Kidney (tissue), 14 donors: Measurements from ENCODE around the gene ENTPD7. TPM values are rescaled to one million over a fixed set of nuclear protein-coding genes. Genes with fewer than 3 reads are reported as not detected.

Experiments used
- DNase-seq, 5 donors: peaks; one replicate each; pipeline ENCODE4 v3.0.0-alpha.2; 2013 to 2020
- FAIRE-seq: peaks from 2 replicates; lab custom pipeline; 2012; peaks lifted over from hg19 to GRCh38; lab: Jason Lieb, UNC
- H3K27ac ChIP-seq, 2 donors: one replicate each; pipeline ENCODE4 v1.7.0; 2013; ENCODE audit warnings: low read depth in 2 of 2, low read length in 2 of 2, inconsistent platforms in 1 of 2
- H3K27me3 ChIP-seq: one replicate; pipeline ENCODE4 v1.7.1; 2013; ENCODE audit warnings: low read length, inconsistent platforms; ENCODE audit not compliant: control insufficient read depth, insufficient read depth
- H3K36me3 ChIP-seq, 3 donors: one replicate each; pipeline versions ENCODE4 v1.7.0 to v1.7.1; 2013; ENCODE audit warnings: low read length in 3 of 3, control low read depth in 1 of 3, inconsistent platforms in 1 of 3; ENCODE audit not compliant: insufficient read depth in 3 of 3, control insufficient read depth in 2 of 3
- H3K4me1 ChIP-seq, 3 donors: one replicate each; pipeline versions ENCODE4 v1.7.0 to v1.7.1; 2013; ENCODE audit warnings: low read length in 3 of 3, inconsistent platforms in 1 of 3, low read depth in 1 of 3; ENCODE audit not compliant: control insufficient read depth in 2 of 3, insufficient read depth in 2 of 3
- H3K4me3 ChIP-seq, 3 donors: one replicate each; pipeline versions ENCODE4 v1.7.0 to v1.8.1; 2013; ENCODE audit warnings: low read length in 3 of 3, control low read depth in 1 of 3, inconsistent platforms in 1 of 3
- H3K9ac ChIP-seq, 3 donors: one replicate each; pipeline versions ENCODE4 v1.7.0 to v1.7.1; 2013; ENCODE audit warnings: low read length in 3 of 3, control low read depth in 1 of 3, inconsistent platforms in 1 of 3
- H3K9me3 ChIP-seq, 3 donors: one replicate each; pipeline versions ENCODE4 v1.7.0 to v1.7.1; 2013; ENCODE audit warnings: low read length in 3 of 3, control low read depth in 1 of 3, inconsistent platforms in 1 of 3; ENCODE audit not compliant: control insufficient read depth in 2 of 3, insufficient read depth in 1 of 3
- intact Hi-C: fragments of 100-400 bp; cut with DNase I; formaldehyde crosslinking; loops from one replicate; pipeline ENCODE4 v1.11.1; 2022
- polyA plus RNA-seq: library from polyadenylated mRNA; stranded (reverse); fragments of 350-450 nt; fragmentation: Illumina TruSeq; extraction: RNeasy Lipid Tissue Mini Kit (QIAGEN cat#74804); gene quantifications from one replicate; pipeline ENCODE4 v1.2.3, GENCODE V29; 2014; ENCODE audit warnings: low read depth, low replicate concordance; ENCODE audit not compliant: insufficient read depth
- total RNA-seq: library from RNA; stranded (reverse); fragmentation: NEBNext Ultra II Directional; extraction: Animal tissue kit (Norgen Biotek cat#: 25700); gene quantifications from one replicate; pipeline ENCODE4 v1.2.1, GENCODE V29; 2021
- TF ChIP-seq, protein P1 (sequence below): IDR thresholded peaks from 3 replicates; pipeline ENCODE4 v1.5.1; 2012; ENCODE audit warnings: mild to moderate bottlenecking, moderate library complexity, borderline replicate concordance; ENCODE audit not compliant: insufficient read depth; ENCODE audit errors: extremely low read depth
- donor health status: control.
- donor health status: control.
- donor health status: control.
- donor health status: control.
- donor health status: control.
- donor health status: DM: yes; HTN: yes; CAD: no.
- donor health status: Normal renal cell carcinoma (clear cell type).

ENTPD7 gene
- total and polyA plus RNA-seq, 2 donors from 2014 or later = 1.4 to 16.1 TPM

DNA sequence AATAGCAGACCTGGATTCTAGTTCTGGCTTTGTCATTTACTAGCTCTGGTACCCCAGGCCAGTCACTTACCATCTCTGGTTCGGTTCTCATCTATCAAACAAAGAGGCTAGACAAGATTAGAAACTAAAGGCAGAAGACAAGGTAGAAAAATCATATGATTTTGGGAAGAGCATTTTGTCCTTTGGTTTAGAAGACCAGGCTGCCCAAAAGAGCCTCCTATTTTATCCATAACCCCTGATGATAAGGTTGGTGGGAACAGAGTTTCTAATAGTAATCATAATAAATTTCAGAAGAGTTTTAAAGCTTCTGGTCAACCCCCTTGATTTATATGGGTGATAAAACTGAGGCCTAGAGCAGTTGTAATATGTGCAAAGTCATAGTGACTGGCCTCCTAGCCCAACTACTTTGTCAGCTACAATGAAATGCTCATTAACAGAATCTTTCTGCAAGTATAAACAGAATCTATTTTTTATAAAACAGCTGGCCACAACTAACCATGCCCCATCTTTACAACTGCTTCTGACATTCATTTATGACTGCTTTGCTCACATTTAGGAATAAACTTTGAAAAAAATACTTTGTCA, 49.2 kb downstream of the ENTPD7 start:
- no peak overlapping the region for H3K4me3 ChIP-seq
- no peak overlapping the region for H3K9ac ChIP-seq
- H3K36me3 ChIP-seq = peaks cover 2 to 14% (median 9%) of the 10 kb centered on the region in 3 donors
- no peak overlapping the region for H3K27ac ChIP-seq
- DNase-seq = peak in 2 of 5 donors; percentile 22 to 71
- H3K4me1 ChIP-seq = no peaks in the 10 kb centered on the region
- intact Hi-C loops = no loop called here
- TF ChIP-seq, protein P1, sequence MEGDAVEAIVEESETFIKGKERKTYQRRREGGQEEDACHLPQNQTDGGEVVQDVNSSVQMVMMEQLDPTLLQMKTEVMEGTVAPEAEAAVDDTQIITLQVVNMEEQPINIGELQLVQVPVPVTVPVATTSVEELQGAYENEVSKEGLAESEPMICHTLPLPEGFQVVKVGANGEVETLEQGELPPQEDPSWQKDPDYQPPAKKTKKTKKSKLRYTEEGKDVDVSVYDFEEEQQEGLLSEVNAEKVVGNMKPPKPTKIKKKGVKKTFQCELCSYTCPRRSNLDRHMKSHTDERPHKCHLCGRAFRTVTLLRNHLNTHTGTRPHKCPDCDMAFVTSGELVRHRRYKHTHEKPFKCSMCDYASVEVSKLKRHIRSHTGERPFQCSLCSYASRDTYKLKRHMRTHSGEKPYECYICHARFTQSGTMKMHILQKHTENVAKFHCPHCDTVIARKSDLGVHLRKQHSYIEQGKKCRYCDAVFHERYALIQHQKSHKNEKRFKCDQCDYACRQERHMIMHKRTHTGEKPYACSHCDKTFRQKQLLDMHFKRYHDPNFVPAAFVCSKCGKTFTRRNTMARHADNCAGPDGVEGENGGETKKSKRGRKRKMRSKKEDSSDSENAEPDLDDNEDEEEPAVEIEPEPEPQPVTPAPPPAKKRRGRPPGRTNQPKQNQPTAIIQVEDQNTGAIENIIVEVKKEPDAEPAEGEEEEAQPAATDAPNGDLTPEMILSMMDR = no peak
- H3K9me3 ChIP-seq = no peaks in the 10 kb centered on the region
- no peaks in the 10 kb centered on the region for H3K27me3 ChIP-seq
- no peak for FAIRE-seq

DNA sequence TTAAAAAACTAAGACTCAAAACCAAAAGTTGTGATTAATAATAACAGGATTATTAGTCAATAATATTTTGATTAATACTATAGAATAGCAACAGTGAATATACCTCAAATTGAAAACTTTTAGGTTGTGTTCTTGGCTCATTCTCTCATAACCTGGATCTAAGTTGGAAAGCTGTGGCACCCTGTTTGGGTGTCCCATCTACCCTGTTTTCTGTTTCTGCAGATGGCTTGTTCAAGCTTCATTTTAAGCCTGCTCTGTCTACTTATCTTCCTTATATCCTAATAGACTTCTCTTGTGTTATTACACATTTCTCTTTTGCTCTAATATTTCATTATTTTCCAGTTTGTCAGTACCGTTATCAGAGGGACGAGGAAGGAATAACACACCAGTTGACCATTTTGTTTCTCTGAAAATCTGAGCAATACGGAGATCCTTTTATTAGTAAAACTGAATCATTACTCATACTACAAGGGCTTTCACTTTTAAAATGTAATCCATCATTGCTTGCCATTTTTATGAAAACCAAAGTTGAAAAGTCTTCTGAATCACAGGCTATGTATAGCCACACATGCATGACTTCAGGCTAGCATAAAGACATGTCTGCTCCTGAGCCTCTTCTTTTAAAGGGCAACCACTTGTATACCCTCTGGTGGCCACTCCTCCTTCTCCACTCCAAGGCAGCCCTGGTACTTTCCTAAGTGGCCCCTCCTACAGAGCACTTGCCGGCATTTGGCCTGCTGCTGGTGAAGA, 50.3 kb downstream of the ENTPD7 start:
- FAIRE-seq (no peak), DNase-seq (no peak)
- H3K4me3 ChIP-seq = no peak overlapping the region
- H3K9ac ChIP-seq = no peak overlapping the region
- intact Hi-C loops = no loop called here
- TF ChIP-seq, protein P1 = no peak
- H3K27ac ChIP-seq = no peak overlapping the region
- H3K27me3 ChIP-seq = no peaks in the 10 kb centered on the region
- no peaks in the 10 kb centered on the region for H3K4me1 ChIP-seq
- peaks cover 2 to 18% (median 11%) of the 10 kb centered on the region in 3 donors for H3K36me3 ChIP-seq
- H3K9me3 ChIP-seq = no peaks in the 10 kb centered on the region

DNA sequence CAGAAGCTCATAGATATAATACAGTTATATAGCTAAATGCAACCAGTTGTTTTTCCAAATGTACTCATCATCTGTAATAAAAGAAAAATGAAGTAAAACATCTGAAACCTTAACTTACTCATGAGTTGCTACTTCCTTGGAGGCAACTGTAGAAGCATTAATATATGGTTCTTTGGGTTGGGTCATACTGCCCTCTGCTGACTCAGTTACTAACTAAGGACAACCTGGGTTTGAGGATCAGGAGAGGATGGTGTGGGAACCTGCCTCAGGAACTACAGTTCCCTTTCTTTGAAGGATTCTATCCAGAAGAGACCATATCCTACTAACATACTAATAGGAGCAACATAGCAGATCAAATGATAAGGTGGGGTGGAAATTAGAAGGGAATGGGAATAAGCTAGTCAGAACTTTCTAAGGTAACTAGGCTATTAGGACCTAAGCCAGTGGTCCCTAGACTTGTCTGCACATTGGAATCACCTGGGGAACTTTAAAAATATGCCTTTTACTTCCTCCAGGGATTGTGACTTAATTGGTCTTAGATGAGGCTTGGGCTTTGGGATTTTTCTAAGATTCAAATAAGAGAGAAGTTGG, 51.9 kb downstream of the ENTPD7 start:
- DNase-seq = peak in 3 of 5 donors; percentile 28 to 75 (median 63)
- TF ChIP-seq, protein P1 = peak; percentile 59

More for the DNA sequence above, 51.9 kb downstream of the ENTPD7 start:
- H3K4me1 ChIP-seq = no peaks in the 10 kb centered on the region
- peak; percentile 17 for FAIRE-seq
- no peak overlapping the region for H3K9ac ChIP-seq
- intact Hi-C loops = no loop called here
- no peaks in the 10 kb centered on the region for H3K9me3 ChIP-seq
- peaks cover under 1 to 22% (median 7%) of the 10 kb centered on the region in 3 donors for H3K36me3 ChIP-seq
- H3K4me3 ChIP-seq = no peak overlapping the region
- H3K27ac ChIP-seq = no peak overlapping the region
- no peaks in the 10 kb centered on the region for H3K27me3 ChIP-seq
